Neural cell (in vitro differentiated cells): ENCODE results near the gene PCGF3.

Source experiments
- EP300 ChIP-seq: fragments of 450-650 bp; conservative IDR thresholded peaks from 2 replicates; pipeline ENCODE4 v1.6.1; 2014; ENCODE audit warnings: antibody characterized with exemption, mild to moderate bottlenecking, moderate library complexity; ENCODE audit not compliant: poor library complexity, severe bottlenecking
- EZH2 ChIP-seq: fragments of 200-600, 300-800 bp; shearing (Covaris generic), sonication (generic); IDR thresholded peaks from 2 replicates; pipeline ENCODE4 v1.6.1; 2014; ENCODE audit warnings: antibody characterized with exemption, low read length, borderline replicate concordance, mild to moderate bottlenecking; ENCODE audit not compliant: insufficient read depth, poor library complexity, severe bottlenecking
- MXI1 ChIP-seq: fragments of 450-650 bp; conservative IDR thresholded peaks from 2 replicates; pipeline ENCODE4 v1.6.1; 2014; ENCODE audit warnings: antibody characterized with exemption, mild to moderate bottlenecking; ENCODE audit not compliant: poor library complexity, severe bottlenecking
- POLR2AphosphoS5 ChIP-seq: IDR thresholded peaks from 2 replicates; pipeline ENCODE4 v1.6.1; 2012
- TAF1 ChIP-seq: IDR thresholded peaks from 2 replicates; pipeline ENCODE4 v1.6.1; 2012; ENCODE audit warnings: low read depth
- TF ChIP-seq, protein P1 (sequence below): fragments of 450-650 bp; IDR thresholded peaks from 2 replicates; pipeline ENCODE4 v1.5.1; 2014; ENCODE audit warnings: antibody characterized with exemption, mild to moderate bottlenecking, moderate library complexity; ENCODE audit not compliant: poor library complexity, severe bottlenecking

DNA sequence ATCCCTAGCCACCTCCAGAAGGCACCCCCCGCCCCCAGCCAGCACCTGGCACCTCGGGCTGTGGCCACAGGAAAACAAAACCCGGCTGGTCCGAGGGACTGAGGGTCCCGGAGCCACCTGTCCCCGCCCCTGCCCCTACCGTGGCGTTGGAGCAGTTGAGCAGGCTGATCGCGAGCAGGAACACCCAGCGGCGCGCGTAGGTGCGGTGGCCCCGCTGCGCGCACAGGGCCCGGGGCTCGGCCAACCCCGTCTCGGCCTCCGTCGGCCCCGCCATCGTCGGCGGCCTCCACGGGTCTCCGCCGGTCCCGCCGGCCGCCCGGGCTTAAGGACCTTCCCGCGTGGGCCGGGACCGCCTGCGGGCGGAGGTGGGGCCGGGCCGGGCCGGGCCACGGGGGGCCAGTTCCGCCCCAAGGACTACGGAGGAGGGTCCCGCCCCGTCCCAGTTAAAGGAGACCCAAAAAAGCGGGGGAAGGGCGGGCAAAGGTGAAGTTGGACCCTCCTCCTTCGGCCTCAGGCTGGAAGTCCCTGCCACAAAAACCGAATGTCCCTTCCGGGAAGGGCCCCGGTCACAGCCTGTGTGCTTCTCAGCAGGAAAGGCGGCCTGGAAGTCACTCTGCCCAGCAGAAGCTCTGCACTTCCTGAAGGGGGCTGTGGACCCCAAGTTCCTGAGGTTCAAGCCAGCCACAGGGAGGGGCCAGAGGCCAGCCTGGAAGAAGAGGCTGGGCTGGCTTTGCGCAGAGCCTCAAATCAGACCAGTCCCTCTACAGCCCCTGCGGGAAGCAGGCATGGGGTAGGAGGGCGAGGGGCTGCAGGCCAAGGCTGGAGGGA lies 16.6 kb upstream of the PCGF3 start, which contains the start of gene SLC49A3:
- TF ChIP-seq, protein P1, sequence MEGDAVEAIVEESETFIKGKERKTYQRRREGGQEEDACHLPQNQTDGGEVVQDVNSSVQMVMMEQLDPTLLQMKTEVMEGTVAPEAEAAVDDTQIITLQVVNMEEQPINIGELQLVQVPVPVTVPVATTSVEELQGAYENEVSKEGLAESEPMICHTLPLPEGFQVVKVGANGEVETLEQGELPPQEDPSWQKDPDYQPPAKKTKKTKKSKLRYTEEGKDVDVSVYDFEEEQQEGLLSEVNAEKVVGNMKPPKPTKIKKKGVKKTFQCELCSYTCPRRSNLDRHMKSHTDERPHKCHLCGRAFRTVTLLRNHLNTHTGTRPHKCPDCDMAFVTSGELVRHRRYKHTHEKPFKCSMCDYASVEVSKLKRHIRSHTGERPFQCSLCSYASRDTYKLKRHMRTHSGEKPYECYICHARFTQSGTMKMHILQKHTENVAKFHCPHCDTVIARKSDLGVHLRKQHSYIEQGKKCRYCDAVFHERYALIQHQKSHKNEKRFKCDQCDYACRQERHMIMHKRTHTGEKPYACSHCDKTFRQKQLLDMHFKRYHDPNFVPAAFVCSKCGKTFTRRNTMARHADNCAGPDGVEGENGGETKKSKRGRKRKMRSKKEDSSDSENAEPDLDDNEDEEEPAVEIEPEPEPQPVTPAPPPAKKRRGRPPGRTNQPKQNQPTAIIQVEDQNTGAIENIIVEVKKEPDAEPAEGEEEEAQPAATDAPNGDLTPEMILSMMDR = no peak
- TF ChIP-seq EP300 (no peak), TAF1 (no peak), POLR2AphosphoS5 (no peak), EZH2 (no peak), MXI1 (no peak)
